ENCODE data around the gene SCLY. TPM values are rescaled to one million over a fixed set of nuclear protein-coding genes. Genes with fewer than 3 reads are reported as not detected.

Gene SCLY
- polyA plus RNA-seq, 2 of the 4 experiments (the other 2 are of a cell fraction), result 19.0 to 28.3 TPM

- Histone ChIP-seq H3K9me3 (peaks cover 24% of the 10 kb centered on the region), H3K4me1 (no peaks in the 10 kb centered on the region), H3K27ac (no peak overlapping the region), H3K4me2 (no peak overlapping the region), H3K4me3 (no peak overlapping the region)
- DNase-seq (ENCODE audit: low read depth in 1 of 2, low spot score in 1 of 2) (no peak), FAIRE-seq (no peak), ATAC-seq (no peak)
- ChIA-PET POLR2A (no interaction called here), CTCF (no interaction called here)
- no peak for TF ChIP-seq PHF8 (IDR thresholded peaks at IDR 0.05; ENCODE audit: borderline replicate concordance, low read depth)
- TF ChIP-seq FOSL2 (IDR thresholded peaks at IDR 0.05), result no peak
- no peak for TF ChIP-seq FOSL2 (CRISPR knock-in tag; IDR thresholded peaks at IDR 0.05)
- no peak for TF ChIP-seq RARB (CRISPR knock-in tag; IDR thresholded peaks at IDR 0.05)
- TF ChIP-seq MAFK (IDR thresholded peaks at IDR 0.05; ENCODE audit: partially characterized antibody), result no peak
- no peak for TF ChIP-seq HOXB5 (CRISPR knock-in tag; IDR thresholded peaks at IDR 0.05)
- TF ChIP-seq HMGXB4 (CRISPR knock-in tag; IDR thresholded peaks at IDR 0.05; ENCODE audit: borderline replicate concordance), result no peak
- no peak for TF ChIP-seq SREBF2 (IDR thresholded peaks at IDR 0.05)
- no peak for TF ChIP-seq RCOR1 (IDR thresholded peaks at IDR 0.05; ENCODE audit: low read depth, low read length)
- 84% methylated on average over 5 of the region's 5 CpGs for WGBS (ENCODE audit: missing lambda C conversion rate)
Measured at GRCh38 chr2:238083919-238084318, 23.1 kb downstream of the SCLY start.

GRCh38 chr2:238084761-238085160 lies 24.0 kb downstream of the SCLY start:
- no peak for TF ChIP-seq BCL3 (IDR thresholded peaks at IDR 0.05)
- TF ChIP-seq MAFK (IDR thresholded peaks at IDR 0.05; ENCODE audit: partially characterized antibody), result no peak
- TF ChIP-seq GATA3 (IDR thresholded peaks at IDR 0.05; ENCODE audit: borderline replicate concordance), result no peak
- TF ChIP-seq JUNB (IDR thresholded peaks at IDR 0.05), result no peak
- no peak for TF ChIP-seq MYC (IDR thresholded peaks at IDR 0.05; ENCODE audit: borderline replicate concordance, low read length)
- no peak for TF ChIP-seq KDM1A (IDR thresholded peaks at IDR 0.05; ENCODE audit: low read depth)
- no peak for TF ChIP-seq RAD21 (conservative IDR thresholded peaks at IDR 0.05 in 1 of 2, IDR thresholded peaks at IDR 0.05 in 1 of 2)
- TF ChIP-seq NR3C1 (IDR thresholded peaks at IDR 0.05), result no peak
- TF ChIP-seq CHD2 (IDR thresholded peaks at IDR 0.05; ENCODE audit: low read length, partially characterized antibody), result no peak
- no peak for TF ChIP-seq REST (IDR thresholded peaks at IDR 0.05)
- no peak for TF ChIP-seq PHF8 (IDR thresholded peaks at IDR 0.05; ENCODE audit: borderline replicate concordance, low read depth)
- no peak for TF ChIP-seq USF2 (IDR thresholded peaks at IDR 0.05)
- TF ChIP-seq E2F6 (IDR thresholded peaks at IDR 0.05; ENCODE audit: borderline replicate concordance, low read depth), result no peak
- TF ChIP-seq FOSB (CRISPR knock-in tag; IDR thresholded peaks at IDR 0.05), result no peak
- no peak for TF ChIP-seq HOXA7 (CRISPR knock-in tag; IDR thresholded peaks at IDR 0.05)
- no peak for TF ChIP-seq RARB (CRISPR knock-in tag; IDR thresholded peaks at IDR 0.05)
- no peak for TF ChIP-seq ZSCAN20 (CRISPR knock-in tag; IDR thresholded peaks at IDR 0.05)
- TF ChIP-seq ELK1 (IDR thresholded peaks at IDR 0.05; ENCODE audit: low read depth, low read length), result no peak
- no peak for TF ChIP-seq RFX5 (IDR thresholded peaks at IDR 0.05)
- WGBS (ENCODE audit: missing lambda C conversion rate), result 97% methylated on average over 7 of the region's 7 CpGs
- no peak overlapping the region for H3K4me2 ChIP-seq
- ChIA-PET CTCF (no interaction called here), POLR2A (no interaction called here)
- DNase-seq (ENCODE audit: low read depth in 1 of 2, low spot score in 1 of 2) (no peak), ATAC-seq (no peak), FAIRE-seq (no peak)
- no peak overlapping the region for H3K4me3 ChIP-seq
- peaks cover 15% of the 10 kb centered on the region for H3K9me3 ChIP-seq
- H3K27ac ChIP-seq, result no peak overlapping the region
- H3K4me1 ChIP-seq, result no peaks in the 10 kb centered on the region
